H1 (cell line): Measurements from ENCODE around the gene CD300E. TPM values are rescaled to one million over a fixed set of nuclear protein-coding genes. Genes with fewer than 3 reads are reported as not detected.

Source experiments
- CTCF ChIA-PET: fragments of 300-600 bp; sonication (Branson Sonifier 250); formaldehyde crosslinking; loops from one replicate; lab custom pipeline; 2021; ENCODE audit not compliant: partially characterized antibody; lab: Charles Lee
- POLR2A ChIA-PET: fragments of 300-600 bp; sonication (Branson Sonifier 250); formaldehyde crosslinking; loops from one replicate; lab custom pipeline; 2021; ENCODE audit warnings: inconsistent platforms; ENCODE audit not compliant: partially characterized antibody; lab: Charles Lee
- DNase-seq, 2 experiments: peaks; one replicate each; pipeline versions ENCODE4 v3.0.0 to v3.0.0-alpha.2; 2010 to 2022; ENCODE audit warnings: low spot score in 2 of 2, low read depth in 1 of 2, mixed read lengths in 1 of 2
- FAIRE-seq: peaks from 2 replicates; lab custom pipeline; 2011; peaks lifted over from hg19 to GRCh38; lab: Jason Lieb, UNC
- H2AFZ ChIP-seq: 2 replicates; pipeline ENCODE4 v1.8.1; 2012; ENCODE audit warnings: low read length, inconsistent platforms
- H2AK5ac ChIP-seq: 2 replicates; pipeline ENCODE4 v1.6.1; 2013; ENCODE audit warnings: low read depth, low read length
- H2BK120ac ChIP-seq: replicated peaks from 2 replicates; pipeline ENCODE3; 2013; ENCODE audit warnings: low read depth, low read length, inconsistent platforms
- H2BK12ac ChIP-seq: 2 replicates; pipeline ENCODE4 v1.6.1; 2013; ENCODE audit warnings: low read depth, low read length
- H2BK15ac ChIP-seq: 2 replicates; pipeline ENCODE4 v1.6.1; 2013; ENCODE audit warnings: low read length
- H2BK20ac ChIP-seq: 2 replicates; pipeline ENCODE4 v1.6.1; 2013; ENCODE audit warnings: low read length
- H2BK5ac ChIP-seq: 2 replicates; pipeline ENCODE4 v1.6.1; 2013; ENCODE audit warnings: low read depth, low read length
- H3K14ac ChIP-seq: 2 replicates; pipeline ENCODE4 v1.6.1; 2013; ENCODE audit warnings: inconsistent platforms; ENCODE audit not compliant: insufficient read length
- H3K18ac ChIP-seq: 2 replicates; pipeline ENCODE4 v1.6.1; 2013; ENCODE audit warnings: low read length; ENCODE audit errors: extremely low read depth
- H3K23ac ChIP-seq: 2 replicates; pipeline ENCODE4 v1.6.1; 2013; ENCODE audit warnings: inconsistent platforms; ENCODE audit not compliant: insufficient read length
- H3K23me2 ChIP-seq: 2 replicates; pipeline ENCODE4 v1.6.1; 2013; ENCODE audit warnings: low read depth, low read length
- H3K27ac ChIP-seq: 2 replicates; pipeline ENCODE4 v1.6.1; 2011; ENCODE audit warnings: low read depth, low read length, inconsistent platforms
- H3K27me3 ChIP-seq, 4 experiments: replicated peaks in 1 of 4; 1 replicate in 1 of 4; 2 replicates in 3 of 4; pipeline versions ENCODE4 v1.6.1 to v1.8.1; 2011 to 2013; ENCODE audit warnings: low read length in 3 of 4, mild to moderate bottlenecking in 3 of 4, inconsistent platforms in 2 of 4, mixed read lengths in 2 of 4, moderate library complexity in 1 of 4; ENCODE audit not compliant: control insufficient read depth in 3 of 4, insufficient read depth in 3 of 4; ENCODE audit errors: extremely low read depth in 1 of 4
- H3K36me3 ChIP-seq, 4 experiments: 2 replicates each; pipeline versions ENCODE4 v1.6.1 to v1.8.1; 2011 to 2013; ENCODE audit warnings: mild to moderate bottlenecking in 4 of 4, low read length in 3 of 4, moderate library complexity in 2 of 4, control low read depth in 1 of 4, inconsistent platforms in 1 of 4; ENCODE audit not compliant: insufficient read depth in 4 of 4, control insufficient read depth in 2 of 4
- H3K4ac ChIP-seq: replicated peaks from 2 replicates; pipeline ENCODE3; 2013; ENCODE audit warnings: low read length, low read depth, mixed read lengths, inconsistent platforms; ENCODE audit not compliant: insufficient read length
- H3K4me1 ChIP-seq, 4 experiments: replicated peaks in 1 of 4; 1 replicate in 1 of 4; 2 replicates in 3 of 4; pipeline versions ENCODE4 v1.6.1 to v1.8.1; 2011 to 2013; ENCODE audit warnings: low read length in 3 of 4, inconsistent platforms in 2 of 4, mixed read lengths in 1 of 4; ENCODE audit not compliant: insufficient read depth in 4 of 4, control insufficient read depth in 3 of 4
- H3K4me2 ChIP-seq, 2 experiments: 2 replicates each; pipeline versions ENCODE4 v1.6.1 to v1.8.1; 2011 to 2013; ENCODE audit warnings: low read depth in 2 of 2, low read length in 2 of 2, control low read depth in 1 of 2, inconsistent platforms in 1 of 2, mild to moderate bottlenecking in 1 of 2; ENCODE audit not compliant: insufficient read depth in 1 of 2
- H3K4me3 ChIP-seq, 4 experiments: fragments of 200-600, 300-600 bp in 1 of 4; sonication (generic), shearing (Covaris generic), sonication (Bioruptor Twin) in 1 of 4; 2 replicates each; pipeline versions ENCODE4 v1.5.1 to v1.8.1; 2011 to 2016; ENCODE audit warnings: low read length in 4 of 4, low read depth in 3 of 4, control low read depth in 2 of 4, inconsistent platforms in 2 of 4, mild to moderate bottlenecking in 2 of 4, mixed read lengths in 1 of 4, moderate library complexity in 1 of 4; ENCODE audit not compliant: insufficient read depth in 2 of 4; ENCODE audit errors: extremely low read depth in 1 of 4
- H3K56ac ChIP-seq: replicated peaks from 2 replicates; pipeline ENCODE3; 2013; ENCODE audit warnings: low read depth, mild to moderate bottlenecking, mixed read lengths, low read length, inconsistent platforms; ENCODE audit not compliant: insufficient read length
- H3K79me1 ChIP-seq: 2 replicates; pipeline ENCODE4 v1.6.1; 2013; ENCODE audit warnings: low read depth, low read length, control low read depth
- H3K79me2 ChIP-seq, 2 experiments: 2 replicates each; pipeline versions ENCODE4 v1.6.1 to v1.8.1; 2012 to 2013; ENCODE audit warnings: low read length in 2 of 2, mild to moderate bottlenecking in 2 of 2, inconsistent platforms in 1 of 2; ENCODE audit not compliant: insufficient read depth in 2 of 2, control insufficient read depth in 1 of 2
- H3K9ac ChIP-seq, 4 experiments: replicated peaks in 1 of 4; 1 replicate in 1 of 4; 2 replicates in 3 of 4; pipeline versions ENCODE4 v1.6.1 to v1.8.1; 2011 to 2013; ENCODE audit warnings: low read depth in 3 of 4, low read length in 3 of 4, control low read depth in 2 of 4, mild to moderate bottlenecking in 2 of 4, moderate library complexity in 2 of 4, inconsistent platforms in 1 of 4; ENCODE audit errors: extremely low read depth in 1 of 4
- H3K9me3 ChIP-seq, 2 experiments: 2 replicates each; pipeline versions ENCODE4 v1.6.1 to v1.8.1; 2012 to 2013; ENCODE audit warnings: mild to moderate bottlenecking in 2 of 2, moderate library complexity in 2 of 2, control low read depth in 1 of 2, inconsistent platforms in 1 of 2, low read depth in 1 of 2, low read length in 1 of 2, mixed read lengths in 1 of 2; ENCODE audit not compliant: insufficient read depth in 2 of 2
- H4K20me1 ChIP-seq, 2 experiments: replicated peaks in 1 of 2; 2 replicates each; pipeline versions ENCODE3 to v1.8.1; 2011 to 2013; ENCODE audit warnings: inconsistent platforms in 2 of 2, low read length in 2 of 2, mild to moderate bottlenecking in 1 of 2; ENCODE audit not compliant: insufficient read depth in 2 of 2, control insufficient read depth in 1 of 2
- H4K5ac ChIP-seq: 2 replicates; pipeline ENCODE4 v1.6.1; 2013; ENCODE audit warnings: low read length, low read depth, mixed read lengths, inconsistent platforms; ENCODE audit not compliant: insufficient read length
- H4K8ac ChIP-seq: 2 replicates; pipeline ENCODE4 v1.8.0; 2013; ENCODE audit warnings: mild to moderate bottlenecking, moderate library complexity, low read length, inconsistent platforms; ENCODE audit not compliant: insufficient read depth; ENCODE audit errors: extremely low read depth
- H4K91ac ChIP-seq: replicated peaks from 2 replicates; pipeline ENCODE3; 2013; ENCODE audit warnings: low read length, mixed read lengths, inconsistent platforms; ENCODE audit not compliant: insufficient read length
- ATF2 ChIP-seq: IDR thresholded peaks from 2 replicates; pipeline ENCODE4 v1.6.1; 2012; ENCODE audit warnings: low read length, inconsistent platforms
- BCL11A ChIP-seq, 2 experiments: IDR thresholded peaks; one replicate each; pipeline ENCODE4 v1.6.1; 2011; ENCODE audit warnings: low read depth in 2 of 2, low read length in 2 of 2, mild to moderate bottlenecking in 2 of 2
- CEBPB ChIP-seq: IDR thresholded peaks from 2 replicates; pipeline ENCODE4 v1.6.1; 2012; ENCODE audit warnings: low read depth, low read length
- E2F6 ChIP-seq: IDR thresholded peaks from 2 replicates; pipeline ENCODE4 v1.6.1; 2012; ENCODE audit warnings: inconsistent platforms
- KDM1A ChIP-seq: fragments of 200-600, 300-600 bp; sonication (generic); IDR thresholded peaks from 2 replicates; pipeline ENCODE4 v1.7.1; 2016; ENCODE audit warnings: mild to moderate bottlenecking, low read length, borderline replicate concordance
- RAD21 ChIP-seq, 2 experiments: IDR thresholded peaks in 1 of 2; conservative IDR thresholded peaks in 1 of 2; 2 replicates each; pipeline ENCODE4 v1.6.1; 2011; ENCODE audit warnings: low read depth in 2 of 2, low read length in 2 of 2, improper control_type of control experiment in 1 of 2, inconsistent platforms in 1 of 2, mild to moderate bottlenecking in 1 of 2, moderate library complexity in 1 of 2
- SIX5 ChIP-seq: IDR thresholded peaks from 2 replicates; pipeline ENCODE4 v1.6.1; 2011; ENCODE audit warnings: mild to moderate bottlenecking, low read depth, low read length
- TAF7 ChIP-seq: optimal IDR thresholded peaks from 2 replicates; pipeline ENCODE3; 2011; ENCODE audit warnings: low read depth, mild to moderate bottlenecking, inconsistent platforms, low read length, moderate library complexity, borderline replicate concordance
- ZNF274 ChIP-seq: IDR thresholded peaks from 2 replicates; pipeline ENCODE4 v1.7.0; 2012; ENCODE audit warnings: low read length, borderline replicate concordance; ENCODE audit errors: extremely low read depth
- WGBS, 2 experiments: shearing (Covaris generic) in 1 of 2; methylation state at CpG; one replicate each; pipeline versions ENCODE4 v1.1.6 to v1.1.7; 2013 to 2015; ENCODE audit warnings: low lambda C conversion rate in 2 of 2, mixed read lengths in 2 of 2, inconsistent platforms in 1 of 2, low coverage in 1 of 2, missing lambda C conversion rate in 1 of 2; ENCODE audit not compliant: insufficient replicate concordance in 2 of 2, insufficient coverage in 1 of 2, insufficient read length in 1 of 2; ENCODE audit errors: extremely low coverage in 1 of 2, missing lambda C conversion rate in 1 of 2; 5-methylcytosine and 5-hydroxymethylcytosine counted together
- polyA plus RNA-seq, 7 experiments: library from polyadenylated mRNA; depleted of rRNA in 3 of 7; stranded (reverse) in 5 of 7; unstranded in 2 of 7; fragments of >200 nt in 5 of 7; fragments of 200-250 nt in 2 of 7; gene quantifications; 1 replicate in 5 of 7; 2 replicates in 1 of 7; 4 replicates in 1 of 7; pipeline versions ENCODE4 v1.2.1 to v1.2.3, GENCODE V29; 2011 to 2013; ENCODE audit warnings: missing spikeins in 2 of 7, mixed read lengths in 2 of 7
- total RNA-seq: library from RNA; stranded (reverse); fragmentation: NEBNext Ultra II Directional; extraction: Animal tissue kit (Norgen Biotek cat#: 25700); gene quantifications from 2 replicates; pipeline ENCODE4 v1.2.1, GENCODE V29; 2021

CD300E gene
- total and polyA plus RNA-seq, 2 of the 8 experiments (the other 6 are each of a cell fraction or from before 2014, with no cell fraction given): not detected

GRCh38 chr17:74592087-74592990 is 31.2 kb downstream of the CD300E start, which contains the start of gene CD300LD:
Gene CD300LD (minus strand): TSS chr17:74592283. CDS start chr17:74592202, 81 bp downstream.
- Histone ChIP-seq H2BK120ac (no peak within 1 kb of the TSS), H3K36me3 (no peaks in the 10 kb centered on the region), H3K79me2 (no peaks in the 10 kb centered on the region), H3K23me2 (no peaks in the 10 kb centered on the region), H3K79me1 (no peaks in the 10 kb centered on the region), H3K4me2 (no peak within 1 kb of the TSS), H3K4me1 (no peaks in the 10 kb centered on the region), H3K27me3 (peaks cover 0 to 2% (median under 1%) of the 10 kb centered on the region in 4 experiments; a peak in 4 of 7 replicates), H2BK15ac (no peak within 1 kb of the TSS), H2BK12ac (no peak within 1 kb of the TSS), H2BK5ac (no peak within 1 kb of the TSS), H3K18ac (no peak within 1 kb of the TSS), H3K56ac (no peak within 1 kb of the TSS), H4K5ac (no peak within 1 kb of the TSS), H2AK5ac (no peak within 1 kb of the TSS), H3K9me3 (no peaks in the 10 kb centered on the region), H3K14ac (no peak within 1 kb of the TSS), H2BK20ac (no peak within 1 kb of the TSS), H3K27ac (no peak within 1 kb of the TSS), H4K91ac (no peak within 1 kb of the TSS), H4K20me1 (no peaks in the 10 kb centered on the region), H3K4ac (no peak within 1 kb of the TSS), H3K9ac (no peak within 1 kb of the TSS), H3K23ac (no peak within 1 kb of the TSS), H3K4me3 (no peak within 1 kb of the TSS), H2AFZ (no peak within 1 kb of the TSS), H4K8ac (no peak within 1 kb of the TSS)
- WGBS, 2 experiments: 86% methylated on average over 14 of the region's 14 CpGs; no CpG with 5 or more reads in 1 of the 2 experiments
- DNase-seq: no peak
- CTCF ChIA-PET: interaction anchor here (1.1 to 3.5 kb wide), 5 partner anchors 10 to 65 kb away, joined by 3 to 13 read pairs (median 5); partner anchors contain the start of gene CD300H
- POLR2A ChIA-PET: interaction anchor here (0.6 kb wide), 1 partner anchor 13 kb away, joined by 3 read pairs; no protein-coding TSS in a partner anchor
- no peak for FAIRE-seq
- TF ChIP-seq ATF2 (no peak), ZNF274 (no peak), BCL11A (IDR thresholded peaks at IDR 0.05; ENCODE audit: low read depth in 2 of 2, low read length in 2 of 2) (no peak), TAF7 (no peak), SIX5 (no peak), E2F6 (no peak), RAD21 (IDR thresholded peaks at IDR 0.05 in 1 of 2, conservative IDR thresholded peaks at IDR 0.05 in 1 of 2; ENCODE audit: low read depth in 2 of 2, low read length in 2 of 2) (no peak), KDM1A (no peak), CEBPB (no peak)
